ENCODE data around the gene GMPR.

The GMPR gene

GRCh38 chr6:16270178-16270794, 31.9 kb downstream of the GMPR start:
- in situ Hi-C loops (cut with HindIII; ENCODE audit: low sequenced_read_pairs): no loop called here

GRCh38 chr6:16271428-16271827, 33.0 kb downstream of the GMPR start:
- in situ Hi-C loops (cut with HindIII; ENCODE audit: low sequenced_read_pairs): no loop called here

DNA sequence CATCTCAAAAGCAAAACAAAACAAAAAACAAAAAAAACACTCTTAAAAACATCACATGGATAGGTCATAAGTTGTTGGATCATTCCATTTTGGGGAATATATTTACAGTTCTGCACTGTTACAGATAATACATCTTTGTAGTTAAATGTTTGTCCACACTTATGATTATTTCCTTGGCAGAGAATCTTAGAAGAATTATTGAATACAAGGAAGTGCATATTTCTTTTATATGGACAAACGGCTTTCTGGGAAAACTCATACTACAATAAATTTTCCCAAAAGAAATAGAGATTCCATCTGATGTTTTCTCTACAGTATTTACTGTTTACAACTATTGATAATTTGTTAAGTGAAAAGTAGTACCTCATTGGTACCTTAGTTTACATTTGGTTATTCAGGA, 33.8 kb downstream of the GMPR start:
- in situ Hi-C loops (cut with HindIII; ENCODE audit: low sequenced_read_pairs): no loop called here

DNA sequence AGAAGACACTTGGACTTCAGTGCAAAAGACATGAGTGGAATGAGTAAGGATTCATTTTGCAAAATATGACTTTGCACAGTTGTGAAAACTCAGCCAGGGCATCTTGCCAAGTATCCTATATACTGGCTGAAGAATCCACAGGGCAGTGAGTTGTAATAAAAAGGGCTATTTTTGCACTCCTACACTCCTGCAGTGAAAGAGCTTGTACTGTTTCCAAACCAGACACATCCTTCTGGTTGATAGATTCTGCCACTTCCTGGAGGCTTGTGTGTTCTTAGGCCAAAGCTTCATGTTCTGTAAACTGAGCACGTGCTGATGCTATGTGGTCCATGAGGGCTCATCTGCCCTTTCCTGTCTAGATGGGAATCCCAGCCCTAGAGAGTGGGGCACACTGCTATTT, 34.9 kb downstream of the GMPR start:
- in situ Hi-C loops (cut with HindIII; ENCODE audit: low sequenced_read_pairs): no loop called here

GRCh38 chr6:16274483-16274882, 36.1 kb downstream of the GMPR start:
- in situ Hi-C loops (cut with HindIII; ENCODE audit: low sequenced_read_pairs): no loop called here

DNA sequence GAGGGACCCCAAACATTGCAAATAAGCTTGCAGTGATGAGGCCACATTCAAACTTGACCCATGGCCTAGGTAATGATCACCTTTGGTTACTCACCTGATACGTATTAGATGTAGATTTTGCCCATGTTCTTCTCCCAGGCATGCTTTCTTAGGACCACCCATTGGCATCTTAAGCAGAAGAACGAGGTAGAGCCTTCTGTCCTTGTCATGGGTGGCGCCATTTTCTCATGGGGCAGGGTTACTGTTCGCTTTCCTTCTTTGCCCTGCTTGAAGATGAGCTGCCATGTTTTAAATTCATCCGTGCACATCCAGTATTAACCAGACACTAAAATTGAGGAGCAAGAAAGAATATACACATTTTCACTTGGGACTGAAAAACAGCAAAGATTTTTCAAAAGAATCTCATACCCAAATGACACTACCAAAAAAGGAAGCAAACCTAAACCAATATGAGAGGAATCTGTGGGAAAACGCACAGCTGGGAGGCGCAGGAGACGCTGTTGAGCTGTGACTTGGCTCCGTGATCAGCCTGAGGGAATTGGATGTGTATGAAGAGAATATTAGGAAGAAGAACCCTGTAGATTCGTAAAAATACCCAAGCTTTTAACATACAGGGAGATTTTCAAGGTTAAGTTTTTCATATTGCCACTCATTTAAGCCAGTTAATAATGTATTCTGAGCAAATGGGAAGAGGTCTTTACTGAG, 36.6 kb downstream of the GMPR start:
- in situ Hi-C loops (cut with HindIII; ENCODE audit: low sequenced_read_pairs): no loop called here

DNA sequence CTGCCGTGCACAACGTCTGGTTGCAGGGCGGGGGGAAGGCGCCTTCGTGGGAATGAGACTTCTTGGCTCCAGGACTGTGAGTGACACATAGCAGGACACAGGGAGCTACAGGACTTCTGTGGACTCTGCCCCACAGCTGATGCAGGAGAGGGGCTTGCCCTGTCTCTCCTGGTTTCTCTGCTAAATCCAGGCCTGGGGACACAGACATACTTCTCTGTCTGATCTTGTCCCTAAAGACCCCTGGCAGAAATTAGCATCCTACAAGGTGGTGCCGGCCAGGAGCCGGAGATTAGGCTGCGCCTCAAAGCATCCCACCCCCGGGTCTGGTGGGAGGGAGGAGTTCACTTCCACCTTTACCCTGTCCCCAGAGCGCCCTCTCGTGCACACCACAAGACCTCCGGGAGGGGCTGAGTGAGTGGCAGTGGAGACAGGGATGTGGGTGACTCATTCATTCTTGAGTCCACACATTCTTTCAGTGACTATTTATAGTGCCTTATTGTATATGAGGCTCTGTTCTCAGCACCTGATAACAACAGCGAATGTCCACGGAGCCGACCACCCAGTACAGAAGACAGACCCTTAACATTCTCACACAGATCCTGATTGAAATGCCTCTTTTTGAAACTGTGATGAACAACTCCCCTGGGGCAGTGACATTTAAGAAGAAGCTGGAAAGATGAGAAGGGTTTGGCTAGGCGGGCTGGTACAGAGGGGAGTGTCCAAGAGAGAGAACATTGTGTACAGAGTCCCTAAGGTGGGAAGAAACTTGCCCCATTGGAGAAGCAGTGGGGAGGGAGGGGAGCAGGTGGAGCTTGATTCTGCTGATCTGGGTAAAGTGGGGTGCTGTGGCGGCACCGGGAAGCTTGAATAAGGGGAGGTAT, 39.0 kb downstream of the GMPR start:
- in situ Hi-C loops (cut with HindIII; ENCODE audit: low sequenced_read_pairs): no loop called here

GRCh38 chr6:16278048-16278724, 39.8 kb downstream of the GMPR start:
- in situ Hi-C loops (cut with HindIII; ENCODE audit: low sequenced_read_pairs): no loop called here

- in situ Hi-C loops (cut with HindIII; ENCODE audit: low sequenced_read_pairs): no loop called here
Observed at GRCh38 chr6:16278750-16279149, 40.4 kb downstream of the GMPR start.

DNA sequence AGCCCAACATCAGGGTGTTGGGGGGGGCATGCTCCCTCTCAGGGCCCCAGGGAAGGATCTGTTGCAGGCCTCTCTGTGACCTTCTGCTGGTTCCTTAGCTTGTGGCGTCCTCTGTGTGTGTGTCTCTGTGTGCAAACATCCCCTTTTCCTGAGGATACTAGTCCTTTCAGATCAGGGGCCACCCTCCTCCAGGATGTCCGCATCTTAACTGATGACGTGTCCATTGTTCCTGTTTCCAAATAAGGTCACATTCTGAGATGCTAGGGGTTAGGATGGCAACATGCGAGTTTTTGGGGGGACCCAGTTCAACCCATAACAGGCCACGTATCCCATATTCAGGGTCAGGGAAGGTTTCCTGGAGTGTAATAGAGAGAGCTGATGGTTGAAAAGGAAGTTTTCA, 40.9 kb downstream of the GMPR start:
- in situ Hi-C loops (cut with HindIII; ENCODE audit: low sequenced_read_pairs): no loop called here

DNA sequence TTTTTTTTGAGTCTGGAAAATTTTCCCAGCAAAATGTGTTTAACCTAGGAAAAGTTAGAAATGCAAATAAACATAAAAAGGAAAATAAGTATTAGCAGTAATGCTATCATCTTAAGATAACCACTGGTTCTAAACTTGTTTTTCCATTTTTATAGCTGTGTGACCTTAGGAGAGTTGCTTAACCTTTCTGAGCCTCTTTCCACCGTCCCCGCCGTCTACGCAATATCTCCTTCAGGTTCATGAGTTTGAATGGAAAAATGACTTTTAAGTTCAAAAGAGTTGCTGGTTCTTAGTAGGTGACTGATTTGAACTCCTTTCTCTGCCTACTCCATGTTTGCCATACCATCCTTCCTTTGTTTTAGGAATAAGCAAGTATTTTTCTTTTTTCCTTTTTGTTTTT, 44.0 kb downstream of the GMPR start:
- in situ Hi-C loops (cut with HindIII; ENCODE audit: low sequenced_read_pairs): no loop called here

DNA sequence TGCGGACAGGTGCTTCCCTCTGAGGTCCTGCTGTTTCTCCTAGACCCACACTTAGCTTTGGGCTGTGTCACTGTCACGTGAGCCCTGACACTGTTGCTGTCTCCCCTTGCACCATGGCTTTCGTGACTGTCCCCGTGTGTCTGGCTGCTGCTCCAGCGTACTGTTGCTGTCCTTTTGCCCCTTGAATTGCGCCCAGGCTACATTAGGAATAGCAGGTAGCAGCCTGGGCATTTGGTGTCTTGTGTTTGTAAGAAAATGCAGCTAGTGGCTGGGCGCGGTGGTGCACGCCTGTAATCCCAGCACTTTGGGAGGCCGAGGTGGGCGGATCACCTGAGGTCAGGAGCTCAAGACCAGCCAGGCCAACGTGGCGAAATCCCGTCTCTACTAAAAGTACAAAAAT, 46.1 kb downstream of the GMPR start:
- in situ Hi-C loops (cut with HindIII; ENCODE audit: low sequenced_read_pairs): no loop called here

DNA sequence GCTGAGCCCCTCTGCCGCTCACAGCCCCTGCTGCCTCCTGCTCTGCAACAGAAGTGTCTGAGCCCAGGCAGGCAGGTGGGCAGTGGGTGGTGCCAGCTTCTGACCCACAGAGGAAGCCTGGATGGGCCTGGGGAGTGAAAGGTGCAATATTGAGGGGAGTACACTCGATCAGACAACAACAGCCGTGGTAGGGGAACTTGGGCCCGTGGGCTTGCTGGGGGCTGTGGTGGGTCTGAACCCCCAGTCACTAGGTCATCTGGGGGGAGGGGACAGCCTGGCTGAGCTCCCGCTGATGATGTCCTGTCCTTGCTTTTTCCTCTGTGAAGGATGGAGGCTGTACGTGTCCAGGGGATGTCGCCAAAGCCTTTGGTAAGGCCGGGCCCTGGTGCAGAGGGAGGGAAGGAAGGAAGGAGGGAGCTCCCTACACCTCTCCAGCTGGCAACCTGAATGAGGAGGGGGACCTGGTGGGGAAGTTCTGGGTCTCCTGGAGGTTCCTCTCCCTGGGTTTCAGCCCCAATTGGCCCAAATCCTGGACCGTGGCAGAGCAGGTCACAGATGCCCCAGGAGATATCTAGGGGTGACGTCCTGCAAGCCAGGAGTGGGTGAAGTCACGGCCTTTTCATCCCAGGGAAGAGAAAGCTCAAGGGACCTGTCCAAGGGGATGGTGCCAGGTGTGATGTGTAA, 47.2 kb downstream of the GMPR start:
- in situ Hi-C loops (cut with HindIII; ENCODE audit: low sequenced_read_pairs): no loop called here

GRCh38 chr6:16286151-16286522, 47.8 kb downstream of the GMPR start:
- in situ Hi-C loops (cut with HindIII; ENCODE audit: low sequenced_read_pairs): no loop called here

- in situ Hi-C loops (cut with HindIII; ENCODE audit: low sequenced_read_pairs): no loop called here
Observed at GRCh38 chr6:16288163-16288562, 49.8 kb downstream of the GMPR start.

GRCh38 chr6:16291739-16292138, 53.4 kb downstream of the GMPR start:
- in situ Hi-C loops (cut with HindIII; ENCODE audit: low sequenced_read_pairs): no loop called here

- in situ Hi-C loops (cut with HindIII; ENCODE audit: low sequenced_read_pairs): no loop called here
Observed at GRCh38 chr6:16292432-16292831, 54.0 kb downstream of the GMPR start.

DNA sequence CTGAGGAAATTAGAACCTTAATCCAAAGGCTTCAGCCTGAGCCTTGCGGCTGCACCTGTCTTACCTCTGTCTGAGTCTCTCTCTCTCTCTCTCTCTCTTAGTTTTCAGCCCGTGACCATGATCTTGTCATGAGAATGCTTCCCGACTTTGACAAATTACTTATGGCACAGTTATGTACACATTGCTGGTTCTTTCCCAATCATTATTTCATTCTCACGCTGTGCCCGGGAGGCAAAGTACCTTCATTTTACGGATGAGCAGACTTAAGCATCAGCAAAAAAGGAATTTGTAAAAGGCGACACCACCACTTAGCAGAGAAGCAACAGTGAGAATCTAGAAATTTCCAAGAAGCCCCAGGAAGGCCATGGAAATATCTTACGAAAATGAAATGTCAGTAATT, 54.6 kb downstream of the GMPR start:
- in situ Hi-C loops (cut with HindIII; ENCODE audit: low sequenced_read_pairs): no loop called here

DNA sequence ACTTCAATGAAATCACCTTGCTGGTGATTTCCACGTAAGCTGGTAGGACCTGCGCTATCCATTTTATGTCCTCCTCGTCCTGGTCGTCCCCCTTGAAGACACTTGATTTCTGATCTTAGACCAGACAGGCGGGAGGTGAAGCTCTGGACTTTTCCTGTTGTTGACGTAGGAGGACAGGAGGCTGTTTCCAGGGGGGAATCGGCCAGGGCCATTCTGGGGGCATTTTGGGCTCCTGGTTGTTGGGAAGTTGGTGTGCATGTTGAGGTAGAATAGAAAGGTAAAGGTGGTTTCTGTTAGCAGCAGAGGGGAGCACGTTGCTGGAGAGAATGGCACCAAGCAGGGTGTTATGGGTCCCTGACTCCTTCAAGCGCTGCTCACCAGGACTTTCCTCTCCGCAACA, 56.0 kb downstream of the GMPR start:
- in situ Hi-C loops (cut with HindIII; ENCODE audit: low sequenced_read_pairs): no loop called here

DNA sequence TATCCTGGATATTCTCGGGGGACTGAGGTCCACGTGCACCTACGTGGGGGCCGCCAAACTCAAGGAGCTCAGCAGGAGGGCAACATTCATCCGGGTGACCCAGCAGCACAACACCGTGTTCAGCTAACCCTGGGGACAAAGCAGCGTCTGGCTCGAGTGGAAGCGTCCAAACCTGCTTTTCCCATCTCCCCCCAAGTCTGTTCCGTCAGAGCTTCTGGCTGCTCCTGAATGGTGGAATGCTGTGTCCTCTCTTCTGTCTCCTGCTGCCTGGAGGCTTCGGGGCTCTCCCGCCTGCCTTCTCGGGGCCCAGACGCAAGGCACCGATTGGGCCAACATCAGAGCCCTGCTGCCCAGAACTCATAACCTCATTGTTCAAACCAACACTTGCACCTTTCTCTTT, 56.7 kb downstream of the GMPR start:
- in situ Hi-C loops (cut with HindIII; ENCODE audit: low sequenced_read_pairs): no loop called here

DNA sequence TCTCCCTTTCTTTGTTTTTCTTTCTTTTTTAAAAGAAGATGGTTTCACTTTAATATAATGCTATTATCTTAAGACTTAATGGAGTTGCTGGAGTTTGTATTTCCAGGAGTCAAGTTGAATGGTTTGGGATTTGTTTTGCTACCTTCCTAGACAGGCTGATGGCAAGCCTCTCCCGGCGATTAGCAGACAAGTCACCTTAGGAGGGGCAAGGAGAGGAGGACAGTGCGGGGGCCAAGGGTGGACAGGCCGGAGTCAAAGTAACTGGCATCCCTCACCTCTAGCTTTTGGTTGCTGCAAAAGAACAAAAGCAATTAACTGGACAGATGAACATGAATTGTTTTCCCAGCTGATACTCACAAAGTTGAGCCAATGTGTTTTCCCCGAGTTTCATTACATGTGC, 57.1 kb downstream of the GMPR start:
- in situ Hi-C loops (cut with HindIII; ENCODE audit: low sequenced_read_pairs): no loop called here
